Hematopoietic multipotent progenitor cell treated with erythropoietin and hydrocortisone succinate and interleukin-3 and kit ligand, for 8 days (in vitro differentiated cells): ENCODE data around the gene PPP1CA.
A peak's percentile ranks its signal among the peaks of the same experiment; 100 is the strongest.

Experiments used
- DNase-seq: peaks from one replicate; pipeline ENCODE4 v3.0.0-alpha.2; 2015

The PPP1CA gene

GRCh38 chr11:67367761-67368227 lies 33.9 kb downstream of the PPP1CA start:
- no peak for DNase-seq

GRCh38 chr11:67366961-67367760 lies 34.5 kb downstream of the PPP1CA start:
- DNase-seq = peak; percentile 42

- DNase-seq = no peak
Observed at GRCh38 chr11:67366546-67366945, 35.1 kb downstream of the PPP1CA start.

DNA sequence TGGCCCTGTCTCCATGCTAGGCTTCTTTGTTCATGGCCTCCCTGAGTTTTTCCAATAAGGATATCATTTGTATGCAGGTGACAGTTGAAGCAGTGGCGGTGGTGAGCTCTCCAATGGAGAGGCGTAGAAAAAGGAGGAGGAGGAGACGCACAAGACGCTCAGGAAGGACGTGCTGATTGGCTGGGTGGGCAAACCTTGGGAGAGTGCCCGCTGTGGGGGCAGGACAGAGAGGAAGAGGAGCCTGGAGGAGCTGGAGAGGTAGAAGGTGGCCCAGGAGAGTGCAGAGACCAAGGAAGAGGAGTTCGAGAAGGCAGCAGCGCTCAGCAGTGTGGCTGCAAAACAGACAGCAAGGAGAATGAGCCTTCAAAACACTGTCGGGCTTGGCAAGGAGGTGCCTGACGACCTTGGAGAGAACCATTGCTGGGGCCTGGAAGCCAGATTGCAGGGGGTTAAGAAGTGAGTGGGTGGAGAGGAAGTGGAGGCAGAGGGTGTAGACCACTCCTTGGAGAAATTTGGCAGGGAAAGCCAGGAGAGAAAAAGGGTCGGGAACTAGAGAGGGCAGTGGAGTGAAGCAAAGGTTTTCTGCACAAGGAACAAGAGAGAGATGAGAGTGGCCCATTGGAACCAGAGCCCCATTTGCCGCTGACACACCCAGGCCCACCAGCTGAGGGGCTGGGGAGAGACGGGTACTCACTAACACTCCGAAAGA lies 35.8 kb downstream of the PPP1CA start:
- DNase-seq = no peak

DNA sequence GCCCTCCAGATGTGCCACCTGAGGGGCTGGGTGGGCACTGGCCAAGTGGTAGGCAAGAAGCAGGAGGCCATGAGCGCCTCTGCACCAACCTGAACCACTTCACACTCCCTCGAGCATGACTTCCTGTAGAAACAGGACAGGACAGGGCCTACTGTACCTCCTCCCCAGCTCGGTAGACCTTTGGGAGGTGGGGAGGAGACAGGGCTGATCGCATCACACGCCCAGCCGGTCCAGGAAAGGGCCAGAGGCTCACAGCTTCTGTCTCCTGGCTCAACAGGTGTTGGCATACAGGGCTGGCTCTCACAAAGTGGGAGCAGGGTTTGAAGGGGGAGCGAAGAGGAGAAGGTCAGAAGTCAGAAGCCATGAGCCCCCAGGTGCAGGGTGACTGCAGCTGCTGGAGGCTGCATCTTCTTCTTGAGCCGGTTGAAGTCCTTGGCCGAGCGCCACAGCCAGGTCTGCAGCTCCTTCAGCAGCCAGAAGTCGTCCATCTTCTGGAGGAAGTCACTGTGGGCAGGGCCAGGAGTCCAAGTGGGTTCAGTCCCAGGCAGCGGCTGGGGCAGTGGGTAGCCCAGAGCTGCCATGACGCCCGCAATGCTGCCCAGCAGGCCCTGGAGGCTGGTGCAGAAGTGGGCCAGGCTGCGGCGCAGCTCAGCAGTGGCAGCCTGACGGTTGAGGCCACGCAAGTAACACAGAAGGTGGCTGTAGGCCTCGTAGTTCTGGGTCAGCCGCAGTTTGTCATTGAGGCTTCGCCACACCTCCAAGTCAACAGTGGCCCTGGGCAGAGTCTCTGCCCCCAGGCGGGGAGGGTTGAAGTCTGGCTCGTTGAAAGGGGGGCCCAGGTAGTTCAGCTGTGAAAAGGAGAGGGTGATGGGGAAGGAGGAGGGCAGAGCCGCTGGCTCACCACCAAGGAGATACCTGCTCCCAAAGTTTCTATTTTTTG lies 36.6 kb downstream of the PPP1CA start:
- no peak for DNase-seq

DNA sequence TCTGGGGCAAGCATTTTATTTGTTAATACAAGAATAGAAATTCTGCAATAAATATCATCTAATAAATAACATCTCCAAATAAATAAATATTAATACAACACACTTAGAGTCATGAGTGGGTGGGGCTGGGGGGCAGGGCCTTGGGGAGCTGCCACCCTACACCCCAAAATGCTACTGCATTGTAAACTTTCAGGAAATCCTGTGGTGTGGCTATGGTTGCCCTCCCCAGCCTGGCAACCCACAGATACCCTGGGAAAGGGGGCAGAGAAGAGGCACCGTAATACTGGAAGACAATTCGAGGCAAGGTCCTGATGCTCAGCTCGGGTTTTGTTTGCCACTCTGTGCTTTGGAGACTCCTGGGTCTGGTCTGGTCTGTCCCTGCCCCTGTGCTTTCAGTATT lies 37.5 kb downstream of the PPP1CA start:
- DNase-seq = no peak

DNA sequence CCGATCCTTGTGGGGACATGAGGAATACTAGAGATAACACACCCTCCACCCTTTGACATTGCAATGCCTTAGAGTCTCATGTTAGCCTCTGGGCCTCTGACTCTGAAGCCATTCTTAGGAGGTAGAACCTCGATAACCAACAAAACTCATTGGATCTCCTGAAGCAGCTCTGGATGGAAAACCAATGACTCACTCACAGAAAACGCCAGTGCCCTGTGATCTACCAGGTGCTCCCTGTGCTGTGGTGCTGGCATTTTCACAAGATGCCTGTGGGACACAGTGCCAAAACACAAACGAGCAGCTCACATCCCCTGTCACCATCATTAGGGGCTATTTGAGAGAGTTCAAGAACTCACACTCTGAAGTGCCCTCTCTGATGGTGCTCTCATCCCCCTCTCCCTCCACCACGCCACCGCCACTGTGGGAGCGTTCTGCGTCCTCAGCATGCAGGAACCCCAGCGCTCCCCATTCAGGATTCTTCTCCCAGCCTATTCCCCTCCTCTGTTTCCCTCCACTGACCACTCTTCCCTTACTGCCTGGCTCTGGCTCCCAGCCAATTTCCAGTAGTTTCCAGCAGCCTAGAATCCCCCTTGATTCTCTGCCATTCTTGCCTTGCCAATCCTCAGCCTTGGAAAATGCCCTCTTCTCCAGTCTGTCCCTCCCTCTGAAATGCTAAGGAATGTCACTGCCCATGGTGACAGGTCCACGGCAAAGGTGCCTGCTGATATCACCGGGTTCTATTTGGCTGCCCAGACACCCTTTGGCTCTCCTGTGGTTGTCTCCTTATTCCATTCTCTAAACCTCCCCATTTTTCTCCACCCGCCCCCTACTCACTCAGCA lies 43.6 kb downstream of the PPP1CA start:
- no peak for DNase-seq

- DNase-seq = peak; percentile 84
Observed at GRCh38 chr11:67356864-67357561, 44.6 kb downstream of the PPP1CA start.

DNA sequence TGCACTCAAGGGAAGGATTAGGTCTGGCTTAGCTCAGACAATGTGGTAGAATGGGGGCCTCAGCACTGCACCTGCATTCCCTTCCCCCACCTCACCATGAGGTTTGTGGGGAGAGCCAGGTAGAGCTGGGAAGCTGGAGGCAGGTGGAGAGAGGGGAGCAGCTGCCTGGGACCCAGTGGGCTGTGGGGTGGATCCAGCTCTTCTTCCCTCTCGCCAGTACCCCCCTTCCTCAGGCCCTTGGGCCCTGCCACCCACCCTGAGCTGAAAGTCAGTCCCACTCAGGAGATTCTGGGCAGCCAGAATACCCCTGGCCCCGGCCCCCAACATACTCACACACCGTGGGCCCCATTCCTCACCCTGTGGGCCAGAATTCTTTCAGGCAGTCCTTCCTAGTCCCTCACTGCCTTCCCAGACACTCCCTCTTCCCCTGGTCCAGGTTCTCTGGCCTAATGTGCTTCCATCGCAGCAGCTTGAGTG lies 45.2 kb downstream of the PPP1CA start:
- DNase-seq = no peak

DNA sequence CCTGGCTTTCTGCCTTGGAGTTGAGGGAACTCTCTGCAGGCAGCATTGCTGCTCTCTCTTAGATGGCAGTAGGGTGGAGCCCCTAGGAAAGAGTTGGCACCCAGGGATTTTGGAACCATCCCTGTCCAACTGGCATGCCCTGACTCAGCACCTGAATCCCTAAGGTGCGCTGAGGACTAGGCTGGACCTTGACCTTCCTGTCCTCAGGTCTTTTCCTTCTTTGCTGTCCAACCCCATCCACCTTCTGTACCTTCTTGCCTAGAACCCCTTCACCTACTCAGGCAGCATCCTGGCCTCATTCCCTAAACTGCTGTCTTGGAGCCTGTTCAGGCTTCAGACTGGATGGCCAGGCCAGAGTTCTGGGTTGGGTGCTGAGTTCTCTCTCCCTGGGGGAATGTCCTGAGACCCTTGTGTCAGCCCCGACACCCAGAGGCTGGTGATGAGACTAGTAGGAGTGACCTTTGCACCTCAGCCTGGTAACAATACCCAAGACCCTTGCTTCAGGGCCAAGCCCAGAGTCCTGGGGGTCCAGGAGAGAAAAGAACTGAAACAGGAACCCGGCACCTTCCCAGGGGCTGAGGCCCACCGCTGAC lies 45.8 kb downstream of the PPP1CA start:
- DNase-seq = no peak

DNA sequence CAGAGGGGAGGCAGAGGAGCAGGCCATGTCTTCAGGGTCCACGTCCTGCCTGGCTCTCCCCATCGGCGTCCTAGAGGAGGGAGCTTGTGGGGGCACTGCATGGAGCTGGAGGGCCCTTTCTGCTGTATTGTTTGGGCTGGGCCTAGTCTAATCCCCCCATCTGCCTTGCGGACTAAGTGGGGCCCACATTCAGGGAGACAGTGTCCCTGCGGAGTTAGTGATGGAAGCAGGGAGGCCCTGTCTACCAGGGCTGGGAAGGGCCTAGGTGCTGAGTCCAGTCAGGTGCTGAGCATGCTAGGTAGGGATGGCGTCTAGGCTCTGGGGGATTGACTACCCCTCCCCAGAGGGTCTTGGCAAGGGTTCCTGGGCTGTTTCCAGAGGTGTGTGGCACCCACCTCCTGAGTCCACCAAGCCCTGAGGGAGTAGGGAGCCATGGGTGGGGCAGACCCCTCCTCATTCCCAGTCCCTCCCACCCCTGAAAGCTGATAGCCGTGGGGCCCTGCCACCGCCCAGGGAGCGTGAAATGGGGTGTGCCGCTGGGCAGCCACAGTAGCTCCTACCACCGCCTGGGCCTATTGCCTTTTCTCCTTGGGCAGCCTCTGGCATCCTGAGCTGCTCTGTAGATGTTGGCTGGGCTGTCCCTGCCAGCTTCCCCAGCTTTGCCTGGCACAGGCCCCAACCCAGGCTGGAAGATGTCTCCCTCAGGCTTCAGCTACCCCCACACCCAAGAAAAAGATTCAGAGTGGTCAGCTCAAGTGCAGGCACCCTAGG lies 46.5 kb downstream of the PPP1CA start:
- no peak for DNase-seq

- DNase-seq = peak; percentile 27
Observed at GRCh38 chr11:67354075-67355022, 47.3 kb downstream of the PPP1CA start.

DNA sequence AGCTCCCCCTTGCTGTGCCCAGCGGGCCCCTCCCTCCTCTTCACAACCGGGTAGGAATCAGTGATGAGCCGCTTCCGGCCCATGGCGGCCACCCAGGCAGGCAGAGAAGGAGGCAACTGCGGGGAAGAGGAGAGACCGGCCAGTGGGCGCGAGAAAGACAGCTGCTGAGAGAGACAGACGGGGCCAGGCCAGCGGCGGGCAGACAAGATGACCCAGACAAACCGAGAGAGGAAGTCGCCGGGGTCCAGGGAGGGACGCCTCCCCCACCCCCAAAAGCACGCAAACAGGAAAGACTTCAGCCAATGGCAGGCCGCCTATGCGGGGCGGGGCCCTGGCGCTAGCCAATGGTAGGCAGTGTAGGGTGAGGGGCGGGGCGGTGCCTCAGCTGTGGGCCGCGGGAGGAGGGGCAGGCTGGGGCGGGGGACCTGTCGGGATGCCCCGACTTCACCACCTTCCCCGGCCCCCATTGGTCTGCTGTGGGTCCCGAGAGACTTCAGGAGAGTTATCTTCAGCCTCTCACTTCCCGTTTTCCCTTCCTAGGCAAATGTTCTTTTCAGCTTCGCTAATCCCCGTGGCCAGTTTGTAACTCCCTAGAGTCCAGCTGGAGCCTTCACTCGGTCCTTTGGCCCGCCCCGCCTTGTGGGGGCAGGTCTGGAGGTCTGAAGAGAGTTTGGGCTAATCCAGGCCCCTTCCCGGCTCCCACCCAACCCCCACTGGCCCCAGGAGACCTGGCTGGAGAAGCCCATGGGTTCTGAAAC lies 48.2 kb downstream of the PPP1CA start, which contains the start of gene POLD4:
Gene POLD4 (minus strand): TSS at position 230 of the 758 bp plus-strand sequence. CDS start 147 bp downstream, at position 83.
- DNase-seq = peak; percentile 91

GRCh38 chr11:67352546-67353316 lies 48.9 kb downstream of the PPP1CA start:
- DNase-seq = no peak

- peak; percentile 81 for DNase-seq
Observed at GRCh38 chr11:67351275-67352005, 50.2 kb downstream of the PPP1CA start.

DNA sequence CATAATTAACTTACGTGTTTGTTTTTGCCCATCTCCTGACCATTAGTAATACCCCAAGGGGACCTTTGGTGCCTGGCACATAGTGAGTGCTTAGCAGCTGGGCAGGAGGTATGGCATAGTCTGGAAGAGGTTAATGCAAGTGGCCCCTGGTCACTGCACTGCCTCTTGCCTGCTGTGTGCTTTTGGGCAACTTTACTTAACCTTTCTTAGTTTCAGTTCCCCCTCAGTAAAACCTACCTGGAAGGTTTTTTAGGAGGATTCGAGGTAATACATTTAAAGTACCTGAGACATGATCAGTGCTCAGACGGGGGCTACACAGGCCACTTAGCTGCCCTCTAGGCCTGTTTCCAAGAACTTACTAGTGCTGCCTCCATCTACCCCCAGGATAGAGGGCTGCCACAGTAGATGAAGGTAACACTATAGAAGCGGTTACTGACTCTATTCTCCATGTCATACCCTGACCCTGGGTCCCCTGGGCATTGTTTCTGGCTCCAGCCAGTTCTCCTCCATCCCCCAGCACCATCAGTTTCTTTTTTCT lies 51.7 kb downstream of the PPP1CA start:
- no peak for DNase-seq
